Trophoblast cell (in vitro differentiated cells and primary cell): Measurements from ENCODE around the gene CRCP.
A peak's percentile ranks its signal among the peaks of the same experiment; 100 is the strongest.
"Not testable (repeated sequence)": the region's sequence is repeated elsewhere in the genome, so short reads cannot be mapped to it uniquely, and the experiment has no call there.

Source experiments
- DNase-seq, 2 donors: peaks; one replicate each; pipeline ENCODE4 v3.0.0-alpha.2; 2016
- H2AFZ ChIP-seq: 2 replicates; pipeline ENCODE4 v1.6.1; 2013; ENCODE audit warnings: low read length, moderate library complexity, mild to moderate bottlenecking; ENCODE audit not compliant: insufficient read depth, poor library complexity
- H2AK5ac ChIP-seq: 2 replicates; pipeline ENCODE4 v1.6.1; 2013; ENCODE audit warnings: mild to moderate bottlenecking, low read length
- H2BK120ac ChIP-seq: 2 replicates; pipeline ENCODE4 v1.6.1; 2013; ENCODE audit warnings: low read length, mild to moderate bottlenecking, moderate library complexity; ENCODE audit not compliant: insufficient read depth, poor library complexity
- H2BK12ac ChIP-seq: 2 replicates; pipeline ENCODE4 v1.6.1; 2013; ENCODE audit warnings: mild to moderate bottlenecking, low read length, moderate library complexity
- H2BK5ac ChIP-seq: 2 replicates; pipeline ENCODE4 v1.6.1; 2013; ENCODE audit warnings: low read length, low read depth, moderate library complexity, mild to moderate bottlenecking; ENCODE audit not compliant: poor library complexity
- H3K14ac ChIP-seq: 2 replicates; pipeline ENCODE4 v1.6.1; 2013; ENCODE audit warnings: mild to moderate bottlenecking, low read length
- H3K18ac ChIP-seq: 2 replicates; pipeline ENCODE4 v1.6.1; 2013; ENCODE audit warnings: mild to moderate bottlenecking, low read length
- H3K23ac ChIP-seq: 2 replicates; pipeline ENCODE4 v1.6.1; 2013; ENCODE audit warnings: low read length
- H3K27ac ChIP-seq: 2 replicates; pipeline ENCODE4 v1.5.1; 2013; ENCODE audit warnings: low read depth, mild to moderate bottlenecking, inconsistent platforms, low read length, moderate library complexity
- H3K27me3 ChIP-seq: 2 replicates; pipeline ENCODE4 v1.6.1; 2013; ENCODE audit warnings: inconsistent platforms, mild to moderate bottlenecking, low read length, moderate library complexity; ENCODE audit not compliant: insufficient read depth
- H3K36me3 ChIP-seq, 2 experiments: 1 replicate in 1 of 2; 2 replicates in 1 of 2; pipeline ENCODE4 v1.6.1; 2013; ENCODE audit warnings: low read length in 2 of 2, mild to moderate bottlenecking in 2 of 2, moderate library complexity in 1 of 2; ENCODE audit not compliant: insufficient read depth in 2 of 2, control insufficient read depth in 1 of 2
- H3K4ac ChIP-seq: 2 replicates; pipeline ENCODE4 v1.6.1; 2013; ENCODE audit warnings: low read depth, mild to moderate bottlenecking, low read length, moderate library complexity
- H3K4me1 ChIP-seq, 2 experiments: 1 replicate in 1 of 2; 2 replicates in 1 of 2; pipeline ENCODE4 v1.6.1; 2013; ENCODE audit warnings: low read length in 2 of 2, mild to moderate bottlenecking in 2 of 2, moderate library complexity in 1 of 2; ENCODE audit not compliant: insufficient read depth in 2 of 2, control insufficient read depth in 1 of 2
- H3K4me2 ChIP-seq: 2 replicates; pipeline ENCODE4 v1.6.1; 2013; ENCODE audit warnings: inconsistent platforms, mild to moderate bottlenecking, low read length, moderate library complexity
- H3K4me3 ChIP-seq: 2 replicates; pipeline ENCODE4 v1.5.1; 2013; ENCODE audit warnings: mild to moderate bottlenecking, low read depth, low read length, inconsistent platforms
- H3K79me1 ChIP-seq: one replicate; pipeline ENCODE4 v1.6.1; 2013; ENCODE audit warnings: low read length
- H3K79me2 ChIP-seq: 2 replicates; pipeline ENCODE4 v1.6.1; 2013; ENCODE audit warnings: low read length, mild to moderate bottlenecking; ENCODE audit not compliant: control insufficient read depth, insufficient read depth, poor library complexity
- H3K9ac ChIP-seq: 2 replicates; pipeline ENCODE4 v1.6.1; 2013; ENCODE audit warnings: mild to moderate bottlenecking, low read length
- H3K9me3 ChIP-seq: 2 replicates; pipeline ENCODE4 v1.6.1; 2013; ENCODE audit warnings: low read depth, mild to moderate bottlenecking, control low read depth, inconsistent platforms, low read length; ENCODE audit not compliant: insufficient read depth
- H4K12ac ChIP-seq: 2 replicates; pipeline ENCODE4 v1.6.1; 2013; ENCODE audit warnings: low read depth, mild to moderate bottlenecking, low read length, moderate library complexity
- H4K8ac ChIP-seq: 2 replicates; pipeline ENCODE4 v1.6.1; 2013; ENCODE audit warnings: low read depth, mild to moderate bottlenecking, low read length, moderate library complexity
- H4K91ac ChIP-seq: one replicate; pipeline ENCODE4 v1.6.1; 2013; ENCODE audit warnings: low read depth, mild to moderate bottlenecking, low read length, moderate library complexity
- WGBS: extraction: QIAGEN DNeasy Blood & Tissue Kit; methylation state at CpG from one replicate; pipeline ENCODE4 v1.1.7; 2013; ENCODE audit warnings: missing lambda C conversion rate; ENCODE audit not compliant: insufficient read length, insufficient coverage; ENCODE audit errors: extremely low coverage; 5-methylcytosine and 5-hydroxymethylcytosine counted together

The CRCP gene

DNA sequence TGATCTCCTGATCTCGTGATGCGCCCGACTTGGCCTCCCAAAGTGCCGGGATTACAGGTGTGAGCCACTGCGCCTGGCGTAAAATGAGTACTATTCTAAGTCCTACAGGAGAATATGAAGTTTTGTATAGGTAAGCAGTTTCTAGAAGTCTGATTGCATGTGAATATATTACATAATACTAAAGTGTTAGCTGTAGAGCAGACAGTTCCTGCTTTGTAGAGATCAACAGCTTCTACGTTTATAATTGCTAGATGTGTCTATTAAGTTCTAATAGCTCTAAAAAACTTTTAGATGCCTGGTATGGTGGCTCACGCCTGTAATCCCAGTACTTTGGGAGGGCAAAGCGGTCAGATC is 8.5 kb downstream of the CRCP start:
- H3K4ac ChIP-seq, result no peak overlapping the region
- H4K91ac ChIP-seq, result no peak overlapping the region
- H2BK12ac ChIP-seq, result no peak overlapping the region
- H3K4me1 ChIP-seq, result no peaks in the 10 kb centered on the region
- no peaks in the 10 kb centered on the region for H3K79me1 ChIP-seq
- H3K18ac ChIP-seq, result no peak overlapping the region
- H3K4me2 ChIP-seq, result no peak overlapping the region
- no peak overlapping the region for H4K8ac ChIP-seq
- no peak overlapping the region for H4K12ac ChIP-seq
- no peak overlapping the region for H3K9ac ChIP-seq
- no peaks in the 10 kb centered on the region for H3K9me3 ChIP-seq
- H2BK5ac ChIP-seq, result no peak overlapping the region
- H3K23ac ChIP-seq, result no peak overlapping the region
- no peak overlapping the region for H2AFZ ChIP-seq
- no peak overlapping the region for H2BK120ac ChIP-seq
- H3K14ac ChIP-seq, result no peak overlapping the region
- no peaks in the 10 kb centered on the region for H3K36me3 ChIP-seq
- H3K79me2 ChIP-seq, result no peaks in the 10 kb centered on the region
- H3K4me3 ChIP-seq, result no peak overlapping the region
- DNase-seq, result no peak
- H3K27ac ChIP-seq, result no peak overlapping the region
- H3K27me3 ChIP-seq, result no peaks in the 10 kb centered on the region
- H2AK5ac ChIP-seq, result no peak overlapping the region
- WGBS, result no CpG with 5 or more reads among the region's 9 CpGs

DNA sequence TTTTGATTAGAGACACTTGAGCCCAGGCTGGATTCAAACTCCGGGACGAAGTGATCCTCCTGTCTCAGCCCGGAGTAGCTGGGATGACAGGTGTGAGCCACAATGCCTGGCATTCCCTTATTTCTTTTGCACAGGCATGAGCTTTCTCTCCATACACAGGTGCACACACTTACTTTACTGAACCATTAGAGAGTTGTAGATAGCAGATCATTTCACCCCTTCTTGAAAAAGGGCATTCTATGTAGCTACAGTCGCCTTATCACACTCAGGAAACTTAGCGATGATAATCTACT is 9.9 kb downstream of the CRCP start:
- H2AFZ ChIP-seq, H3K27ac ChIP-seq, H3K4ac ChIP-seq, H4K8ac ChIP-seq, H2AK5ac ChIP-seq, H3K23ac ChIP-seq, H3K4me1 ChIP-seq, H3K79me2 ChIP-seq, H3K36me3 ChIP-seq, H3K4me2 ChIP-seq, H2BK120ac ChIP-seq, H3K18ac ChIP-seq, H3K9me3 ChIP-seq, H3K14ac ChIP-seq, H3K4me3 ChIP-seq, H2BK12ac ChIP-seq, H4K91ac ChIP-seq, H3K27me3 ChIP-seq, H4K12ac ChIP-seq, H2BK5ac ChIP-seq, H3K9ac ChIP-seq, H3K79me1 ChIP-seq: not testable (repeated sequence)
- no CpG with 5 or more reads among the region's 5 CpGs for WGBS
- peak in 1 of 2 donors; percentile 40 for DNase-seq

DNA sequence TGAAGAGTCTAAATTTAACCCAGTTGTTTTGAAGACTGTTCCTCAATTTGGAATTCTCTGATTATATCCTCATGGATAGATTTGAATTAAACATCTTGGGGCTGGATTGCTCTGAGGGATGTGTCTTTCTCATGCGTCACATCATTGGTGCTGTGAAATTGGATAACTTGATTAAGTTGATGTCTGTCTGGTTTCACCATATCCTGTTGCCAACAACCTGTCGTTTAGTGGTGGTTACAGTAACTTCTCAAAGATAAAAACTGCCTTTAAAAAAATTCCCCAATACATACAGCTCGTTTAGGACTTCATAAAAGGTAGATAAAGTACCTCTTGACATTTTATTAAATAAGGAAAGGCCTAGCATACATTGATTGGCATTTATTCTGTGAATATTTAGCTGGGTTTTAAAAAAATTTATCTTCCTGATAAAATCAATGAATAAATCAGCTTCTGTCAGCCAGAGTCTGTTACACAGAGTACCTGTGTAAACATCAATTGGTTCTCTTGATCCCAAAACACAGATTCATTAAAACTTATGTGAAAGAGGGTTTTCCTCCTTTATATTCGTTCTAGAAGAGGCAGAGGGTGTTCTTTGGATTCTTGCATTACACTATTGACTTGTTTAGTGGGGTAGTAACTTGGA is 10.5 kb downstream of the CRCP start:
- DNase-seq, result no peak

DNA sequence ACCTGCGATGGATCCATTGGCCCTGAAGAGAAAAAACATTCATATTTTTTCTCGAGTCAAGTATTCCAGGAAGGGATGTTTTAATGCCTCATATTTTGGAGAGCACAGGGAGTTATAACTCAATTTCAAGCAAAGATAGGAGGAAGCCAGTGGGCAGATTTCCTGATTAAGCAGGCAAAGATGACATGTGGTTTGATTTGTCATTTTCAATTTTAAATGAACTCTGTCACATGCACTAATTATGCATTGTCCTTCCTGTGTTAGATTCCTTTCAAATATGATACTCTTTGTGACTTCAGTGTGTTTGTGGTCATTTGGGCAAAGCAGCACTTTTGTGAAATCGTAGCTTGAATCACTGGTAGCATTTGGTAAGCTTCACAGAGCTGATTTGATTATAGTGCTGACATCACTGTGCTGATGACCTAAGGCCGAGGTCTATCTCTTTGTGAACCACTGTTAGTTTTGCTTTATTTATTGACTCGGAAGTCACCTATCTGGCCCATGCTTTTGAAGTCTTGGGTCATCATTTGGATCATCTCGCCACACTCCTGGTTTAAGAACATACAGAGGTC is 11.2 kb downstream of the CRCP start:
- not testable (repeated sequence) for H3K79me2 ChIP-seq, H2BK5ac ChIP-seq, H3K27ac ChIP-seq, H4K91ac ChIP-seq, H3K4me2 ChIP-seq, H4K8ac ChIP-seq, H3K4me3 ChIP-seq, H3K9me3 ChIP-seq, H3K36me3 ChIP-seq, H3K79me1 ChIP-seq, H3K23ac ChIP-seq, H2BK120ac ChIP-seq, H3K9ac ChIP-seq, H3K4ac ChIP-seq, DNase-seq, H2AFZ ChIP-seq, H4K12ac ChIP-seq, H3K4me1 ChIP-seq, H3K14ac ChIP-seq, H3K27me3 ChIP-seq, H2AK5ac ChIP-seq, H2BK12ac ChIP-seq, H3K18ac ChIP-seq
- no CpG with 5 or more reads among the region's 6 CpGs for WGBS

More for the DNA sequence above, 10.5 kb downstream of the CRCP start:
- H3K36me3 ChIP-seq, result no peaks in the 10 kb centered on the region
- H3K4me2 ChIP-seq, result no peak overlapping the region
- no peak overlapping the region for H3K9ac ChIP-seq
- no peak overlapping the region for H3K18ac ChIP-seq
- H3K27me3 ChIP-seq, result no peaks in the 10 kb centered on the region
- no peaks in the 10 kb centered on the region for H3K79me2 ChIP-seq
- H4K8ac ChIP-seq, result no peak overlapping the region
- H3K23ac ChIP-seq, result no peak overlapping the region
- no peak overlapping the region for H2BK120ac ChIP-seq
- H3K4me3 ChIP-seq, result no peak overlapping the region
- no peak overlapping the region for H4K12ac ChIP-seq
- no peak overlapping the region for H3K4ac ChIP-seq
- no peaks in the 10 kb centered on the region for H3K9me3 ChIP-seq
- no CpG with 5 or more reads among the region's 4 CpGs for WGBS
- no peaks in the 10 kb centered on the region for H3K4me1 ChIP-seq
- H3K14ac ChIP-seq, result no peak overlapping the region
- no peak overlapping the region for H4K91ac ChIP-seq
- no peak overlapping the region for H2AK5ac ChIP-seq
- H2BK12ac ChIP-seq, result no peak overlapping the region
- no peak overlapping the region for H2AFZ ChIP-seq
- no peak overlapping the region for H2BK5ac ChIP-seq
- H3K27ac ChIP-seq, result no peak overlapping the region
- H3K79me1 ChIP-seq, result no peaks in the 10 kb centered on the region
